GM19328 (cell line): Measurements from ENCODE around the gene RAB3A.
A peak's percentile ranks its signal among the peaks of the same experiment; 100 is the strongest.

Source experiments
- ATAC-seq: cut with Tn5 transposase; IDR thresholded peaks from one replicate; pipeline ENCODE4 v1.9.1; 2021; ENCODE audit warnings: mild to moderate bottlenecking, moderate library complexity; ENCODE audit not compliant: unreplicated experiment

Gene RAB3A

GRCh38 chr19:18202397-18202777 lies 1.5 kb downstream of the RAB3A start:
- no peak for ATAC-seq

- no peak for ATAC-seq
These were observed 5.5 kb downstream of the RAB3A start for GRCh38 chr19:18198374-18198773.

- ATAC-seq, result no peak
These were observed 5.9 kb downstream of the RAB3A start for GRCh38 chr19:18197941-18198340.

GRCh38 chr19:18197306-18197705 lies 6.5 kb downstream of the RAB3A start:
- ATAC-seq, result no peak

DNA sequence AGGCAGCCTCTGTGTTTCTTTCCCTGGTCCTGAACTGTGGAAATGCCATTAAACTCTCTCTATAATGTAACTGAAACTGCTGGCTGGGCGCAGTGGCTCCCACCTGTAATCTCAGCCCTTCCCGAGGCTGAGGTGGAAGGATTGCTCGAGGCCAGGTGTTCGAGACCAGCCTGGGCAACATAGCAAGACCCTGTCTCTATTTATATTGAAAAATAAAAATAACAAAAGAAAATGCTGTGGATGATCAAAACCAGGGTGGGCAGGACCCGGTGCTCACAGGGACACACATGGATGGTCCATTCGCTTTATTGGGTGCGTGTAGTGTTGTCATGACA lies 7.4 kb downstream of the RAB3A start:
- ATAC-seq, result no peak

DNA sequence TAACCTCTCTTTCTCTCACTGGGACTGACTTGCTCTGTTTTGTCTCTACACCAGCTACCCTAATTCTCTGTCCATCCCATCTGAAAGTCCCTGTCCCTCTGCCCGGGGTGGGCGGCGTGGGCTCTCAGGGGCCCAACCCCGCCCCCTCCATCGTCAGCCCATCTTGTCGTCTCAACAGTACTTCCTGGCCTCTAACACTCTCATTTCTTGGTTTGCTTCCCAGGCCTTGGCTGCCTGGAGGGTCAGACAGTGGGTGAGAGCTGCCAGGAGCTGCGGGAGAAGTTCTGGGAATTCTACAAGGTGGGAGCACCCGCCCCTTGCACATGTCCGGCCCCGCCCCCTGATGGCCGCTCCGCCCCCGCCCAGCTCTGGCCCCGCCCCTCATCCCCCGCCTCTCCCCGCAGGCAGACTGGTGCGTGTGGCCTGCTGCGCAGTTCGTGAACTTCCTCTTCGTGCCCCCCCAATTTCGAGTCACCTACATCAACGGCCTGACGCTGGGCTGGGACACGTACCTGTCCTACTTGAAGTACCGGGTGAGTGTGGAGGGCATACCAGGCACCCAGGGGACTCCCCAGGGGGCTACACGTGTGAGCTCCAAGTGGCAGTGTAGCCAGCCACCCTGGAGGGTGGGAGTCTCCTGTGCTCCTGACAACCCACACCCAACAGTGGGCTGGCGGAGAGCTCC lies 9.1 kb downstream of the RAB3A start:
- no peak for ATAC-seq

- ATAC-seq, result no peak
These were observed 9.7 kb downstream of the RAB3A start for GRCh38 chr19:18194181-18194530.

- ATAC-seq, result no peak
These were observed 10.3 kb downstream of the RAB3A start for GRCh38 chr19:18193388-18194180.

DNA sequence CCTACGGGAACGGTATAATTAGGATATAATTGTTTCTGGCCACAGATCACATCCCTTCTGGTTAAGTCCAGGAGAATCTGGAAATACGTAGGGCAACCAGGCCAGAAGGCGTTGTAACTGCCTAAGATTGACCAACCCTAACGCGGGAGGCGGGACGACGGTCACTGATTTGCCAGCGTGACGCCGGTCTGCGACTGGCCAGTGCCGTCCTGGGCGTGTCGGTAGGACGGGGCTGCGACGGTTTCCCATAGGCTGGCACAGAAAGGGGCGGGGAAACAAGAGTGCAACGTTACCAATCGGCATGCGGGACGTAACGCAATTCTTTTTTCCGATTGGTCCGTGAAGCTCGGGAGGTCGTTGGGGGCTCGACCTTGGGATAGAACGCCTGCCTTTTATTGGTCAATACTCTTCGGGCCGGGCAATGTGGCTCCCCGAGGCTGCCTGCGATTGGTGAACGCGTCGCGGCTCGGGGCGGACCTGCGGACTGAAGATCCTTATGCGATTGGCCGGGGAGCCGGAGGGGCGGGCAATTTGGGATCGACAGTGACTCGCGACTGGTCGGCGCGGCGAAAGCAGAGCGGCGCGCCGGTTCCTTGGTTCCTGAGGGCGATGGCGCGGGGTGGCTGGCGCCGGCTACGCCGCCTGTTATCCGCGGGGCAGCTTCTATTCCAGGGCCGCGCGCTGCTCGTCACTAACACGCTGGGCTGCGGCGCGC lies 11.0 kb downstream of the RAB3A start, which contains the start of gene MPV17L2:
MPV17L2 (plus strand) TSS at position 546 of the 715 bp plus-strand sequence; CDS start at position 610, 64 bp downstream.
- peak; percentile 92 for ATAC-seq

- ATAC-seq, result no peak
These were observed 12.2 kb downstream of the RAB3A start for GRCh38 chr19:18191640-18192062.

GRCh38 chr19:18190278-18190677 lies 13.6 kb downstream of the RAB3A start:
- no peak for ATAC-seq

DNA sequence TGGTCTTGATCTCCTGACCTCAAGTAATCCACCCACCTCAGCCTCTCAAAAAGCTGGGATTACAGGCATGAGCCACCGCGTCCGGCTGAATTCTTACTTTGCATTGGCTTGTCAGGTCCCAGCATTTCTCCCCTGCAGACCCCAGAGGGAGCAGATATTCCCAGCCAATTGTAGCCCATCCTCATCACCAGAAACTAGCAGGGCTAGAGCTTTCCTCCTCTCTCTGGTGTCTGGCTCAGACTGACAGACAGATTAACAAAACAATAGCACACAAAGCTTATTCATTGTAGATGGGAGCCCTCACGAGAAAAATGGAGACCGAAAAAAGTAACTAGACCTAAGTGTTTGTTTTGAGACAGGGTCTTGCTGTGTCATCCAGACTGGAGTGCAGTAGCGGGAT lies 18.3 kb downstream of the RAB3A start:
- no peak for ATAC-seq

DNA sequence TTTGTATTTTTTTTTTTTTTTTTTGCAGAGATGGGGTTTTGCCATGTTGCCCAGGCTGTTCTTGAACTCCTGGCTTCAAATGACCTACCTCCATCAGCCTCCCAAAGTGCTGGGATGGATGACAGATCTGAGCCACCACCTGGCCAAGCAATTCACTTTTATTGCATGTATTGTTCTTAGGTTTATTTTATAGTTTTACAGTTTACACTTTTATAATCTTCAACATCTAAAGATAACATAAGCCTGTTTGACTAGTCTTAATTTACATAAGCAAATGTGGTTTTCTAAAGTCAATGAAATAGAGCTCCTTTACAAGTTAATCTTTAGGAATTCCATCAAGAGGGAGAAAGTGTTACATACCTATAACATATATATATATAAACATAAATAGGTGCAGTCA lies 20.3 kb downstream of the RAB3A start:
- no peak for ATAC-seq

GRCh38 chr19:18179957-18180356 lies 23.9 kb downstream of the RAB3A start:
- no peak for ATAC-seq

DNA sequence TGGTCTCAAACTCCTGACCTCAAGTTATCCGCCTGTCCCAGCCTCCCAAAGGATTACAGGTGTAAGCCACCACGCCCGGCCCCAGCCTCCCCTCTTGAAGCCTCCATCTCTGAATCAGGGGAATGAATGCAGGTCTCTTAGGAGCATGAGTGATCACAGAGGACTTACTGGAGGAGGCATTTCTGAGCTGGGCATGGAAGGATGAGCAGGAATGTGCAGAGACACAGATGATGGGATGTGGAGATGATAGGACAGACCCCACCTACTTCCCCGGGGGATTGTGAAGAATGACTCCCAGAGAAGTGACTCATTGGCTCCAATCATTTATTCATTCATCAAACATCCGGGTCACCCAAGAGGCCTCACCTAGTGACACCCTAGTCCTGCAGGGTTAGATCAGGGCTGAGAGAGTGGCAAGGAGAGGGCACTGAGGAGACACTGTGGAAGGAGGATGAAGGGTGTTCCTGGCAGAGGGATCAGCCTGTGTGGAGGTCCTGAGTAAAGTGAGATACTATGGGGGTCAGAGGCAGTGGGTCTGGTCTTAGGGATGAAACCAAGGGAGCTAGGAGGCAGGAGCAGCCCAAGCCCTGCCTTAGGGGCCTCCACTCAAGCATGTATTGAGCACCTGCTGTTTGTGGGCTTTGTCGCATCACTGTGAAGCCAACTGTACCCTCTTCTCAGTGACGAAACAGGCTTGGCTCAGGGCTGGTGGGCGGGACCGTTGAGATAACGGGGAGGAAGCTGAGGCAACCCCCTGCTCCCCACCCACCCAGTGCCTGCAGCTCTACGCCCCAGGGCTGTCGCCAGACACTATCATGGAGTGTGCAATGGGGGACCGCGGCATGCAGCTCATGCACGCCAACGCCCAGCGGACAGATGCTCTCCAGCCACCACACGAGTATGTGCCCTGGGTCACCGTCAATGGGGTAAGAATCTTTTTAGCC lies 27.2 kb downstream of the RAB3A start:
- no peak for ATAC-seq

GRCh38 chr19:18174983-18175382 lies 28.9 kb downstream of the RAB3A start:
- ATAC-seq, result no peak

GRCh38 chr19:18173572-18174288 lies 30.1 kb downstream of the RAB3A start, which contains the start of gene IFI30:
TSS of gene IFI30 (plus strand) at chr19:18173813. CDS start at chr19:18173842, 29 bp downstream.
- ATAC-seq, result no peak

DNA sequence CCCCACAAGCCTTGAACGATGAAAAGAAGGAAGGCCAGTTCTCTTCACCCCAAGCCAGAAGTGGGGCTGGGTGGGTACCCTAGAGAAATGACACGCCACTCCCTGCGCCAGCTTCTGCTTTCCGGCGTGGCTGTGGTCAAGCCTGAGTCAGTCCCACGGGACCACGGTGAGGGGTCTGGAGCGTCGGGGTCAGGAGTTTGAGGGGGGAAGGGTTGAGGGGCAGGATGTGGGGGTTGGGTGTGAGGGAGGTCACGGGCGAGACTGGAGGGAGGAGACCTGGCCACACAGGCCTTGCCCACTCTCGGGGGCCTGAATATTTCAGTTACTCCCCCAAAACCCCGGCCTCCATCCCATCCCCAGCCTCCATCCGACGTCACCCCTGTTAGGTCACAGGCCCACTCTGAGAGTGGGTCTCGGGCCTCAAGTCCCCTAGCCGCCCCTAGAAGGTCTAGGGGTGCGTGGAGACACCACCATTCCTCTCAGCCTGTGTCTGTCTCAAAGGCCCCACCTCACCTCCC lies 30.7 kb downstream of the RAB3A start:
- no peak for ATAC-seq

DNA sequence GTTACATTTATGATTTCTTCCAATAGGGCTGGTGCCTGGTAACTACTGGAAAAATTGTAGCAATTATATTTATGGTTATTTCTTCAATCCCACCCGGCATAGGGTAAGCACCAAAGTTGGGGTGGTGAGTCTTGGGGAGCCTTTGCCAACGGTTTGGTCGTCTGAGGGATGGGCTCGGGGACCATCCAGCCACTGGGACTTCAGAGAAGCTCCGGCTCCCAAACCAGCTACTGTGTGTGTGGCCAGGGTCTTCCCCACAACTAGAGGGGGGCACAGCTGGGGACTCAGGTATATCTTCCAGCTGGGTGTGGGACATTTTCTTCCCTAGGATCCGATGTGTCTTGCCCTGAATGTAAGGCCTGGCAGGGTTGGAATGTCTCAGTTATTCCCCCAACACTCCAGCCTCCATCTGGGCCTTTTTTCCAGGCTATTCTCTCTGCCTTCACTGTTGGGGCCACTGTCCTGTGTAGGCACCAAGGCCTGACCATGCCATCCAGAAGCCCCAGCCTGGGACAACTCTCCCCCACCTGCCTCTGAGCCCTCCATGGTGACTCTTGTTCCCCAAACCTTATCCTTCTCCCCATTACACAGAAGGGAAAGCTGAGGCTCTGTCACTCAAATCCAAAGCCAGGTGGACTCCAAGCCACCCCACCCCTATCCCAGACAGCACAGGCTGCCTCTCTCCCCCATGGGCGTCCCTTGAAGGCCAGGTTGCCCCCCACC lies 31.4 kb downstream of the RAB3A start:
- ATAC-seq, result no peak
